Globus pallidus (tissue), 1 donor: ENCODE results near the gene PKN3.

ENCODE experiments used
- DNase-seq: peaks from one replicate; pipeline ENCODE4 v3.0.0-alpha.2; 2015; ENCODE audit warnings: low spot score

The PKN3 gene

DNA sequence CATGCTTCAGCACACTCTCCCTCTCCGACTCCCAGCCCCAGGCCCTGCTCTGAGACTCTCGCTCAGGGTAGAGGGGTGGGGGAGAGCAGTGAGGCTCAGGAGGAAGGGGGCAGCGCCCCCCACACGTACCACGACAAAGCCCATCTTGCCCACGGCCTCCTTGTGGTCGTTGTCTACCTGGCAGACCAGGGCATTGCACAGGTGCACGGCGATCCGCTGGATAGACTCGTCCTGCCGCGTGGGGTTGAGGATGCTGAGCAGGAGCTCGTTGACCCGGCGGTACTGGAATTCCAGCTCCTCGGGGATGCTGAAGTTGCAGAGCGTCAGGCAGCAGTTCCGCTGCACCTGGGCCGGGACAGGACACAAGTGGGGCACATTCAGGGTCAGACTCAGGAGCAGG is 40.1 kb downstream of the PKN3 start:
- no peak for DNase-seq

DNA sequence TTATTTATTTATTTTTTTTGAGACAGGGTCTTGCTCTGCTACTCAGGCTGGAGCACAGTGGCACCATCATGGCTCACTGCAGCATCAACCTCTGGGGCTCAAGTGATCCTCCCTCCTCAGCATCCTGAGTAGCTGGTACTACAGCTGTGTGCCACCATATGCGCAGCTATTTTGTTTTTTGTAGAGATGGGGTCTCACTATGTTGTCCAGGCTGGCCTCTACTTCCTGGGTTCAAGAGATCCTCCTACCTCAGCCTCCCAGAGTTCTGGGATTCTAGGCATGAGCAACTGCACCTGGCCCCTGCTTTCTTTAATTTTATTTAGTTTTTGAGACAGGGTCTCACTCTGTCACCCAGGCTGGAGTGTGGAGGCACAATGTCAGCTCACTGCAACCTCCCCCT is 41.1 kb downstream of the PKN3 start:
- DNase-seq = no peak

DNA sequence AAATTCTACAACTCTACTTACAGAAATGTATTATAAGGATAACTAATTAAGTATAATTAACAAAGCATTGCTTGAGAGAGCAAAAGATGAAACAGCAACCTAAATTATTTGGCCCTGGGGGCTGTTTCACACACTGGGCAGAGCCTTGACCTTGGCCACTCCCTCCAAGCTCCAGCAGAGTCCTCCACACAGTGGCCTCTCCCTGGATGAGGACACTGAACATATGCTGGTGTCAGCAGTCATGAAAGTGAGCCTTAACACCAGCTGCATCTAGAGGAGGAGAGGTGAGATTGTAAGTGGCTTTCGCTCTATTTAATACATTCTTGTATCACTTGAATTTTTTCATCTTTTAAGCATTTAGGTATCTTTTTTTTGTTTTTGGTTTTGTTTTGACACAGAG is 44.9 kb downstream of the PKN3 start:
- DNase-seq = no peak

DNA sequence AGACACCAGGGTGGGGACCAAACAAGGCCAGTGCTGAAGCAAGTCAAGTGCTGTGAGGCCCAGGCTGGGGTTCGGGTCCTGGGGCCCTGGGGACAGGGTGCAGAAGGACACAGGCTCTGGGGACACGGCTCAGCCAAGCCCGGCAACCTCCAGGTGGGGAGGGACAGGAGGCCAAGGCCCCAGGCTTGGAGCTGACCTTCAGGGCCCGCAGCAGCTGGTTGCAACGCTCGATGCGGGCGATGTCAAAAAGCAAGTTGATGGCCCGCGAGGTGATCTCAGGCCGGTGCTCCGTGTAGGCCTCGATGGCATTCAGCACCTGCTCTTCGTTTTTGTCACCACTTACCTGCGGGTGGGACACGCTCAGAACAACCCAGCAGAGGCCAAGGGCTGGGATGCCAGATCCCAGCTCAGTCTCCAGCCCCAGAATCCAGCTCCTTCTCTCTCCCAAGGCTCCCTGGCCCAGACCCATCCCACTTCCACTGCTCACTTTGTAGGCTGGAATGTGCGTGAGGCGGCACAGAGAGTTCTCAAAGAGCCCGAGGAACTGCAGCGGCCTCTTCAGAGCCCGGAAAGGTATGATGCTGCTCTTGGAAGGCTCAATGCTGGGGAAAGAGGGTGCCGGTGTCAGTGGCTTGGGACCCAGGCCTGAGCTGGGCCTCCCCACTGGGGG is 48.8 kb downstream of the PKN3 start:
- no peak for DNase-seq

DNA sequence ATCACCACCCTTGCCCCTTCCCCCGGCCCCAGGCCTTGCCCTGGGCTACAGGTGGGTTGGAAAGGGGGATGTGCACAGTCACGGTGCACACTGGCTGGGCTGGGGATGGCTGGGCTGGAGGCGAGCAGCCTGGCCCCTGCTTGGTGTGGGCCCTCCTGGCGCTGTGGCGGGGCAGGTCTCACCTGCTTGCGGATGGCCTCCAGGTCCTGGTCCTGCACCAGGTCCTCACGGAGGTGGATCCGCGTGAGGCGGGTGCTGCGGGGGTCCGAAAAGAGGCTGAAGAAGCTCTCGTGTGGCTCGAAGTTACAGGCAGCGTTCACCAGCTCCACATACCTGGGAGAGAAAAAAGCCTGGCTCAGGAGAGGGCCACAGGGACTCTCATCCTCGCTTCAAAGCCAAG is 51.3 kb downstream of the PKN3 start:
- no peak for DNase-seq

GRCh38 chr9:128757602-128758001 is 55.3 kb downstream of the PKN3 start:
- DNase-seq = no peak

DNA sequence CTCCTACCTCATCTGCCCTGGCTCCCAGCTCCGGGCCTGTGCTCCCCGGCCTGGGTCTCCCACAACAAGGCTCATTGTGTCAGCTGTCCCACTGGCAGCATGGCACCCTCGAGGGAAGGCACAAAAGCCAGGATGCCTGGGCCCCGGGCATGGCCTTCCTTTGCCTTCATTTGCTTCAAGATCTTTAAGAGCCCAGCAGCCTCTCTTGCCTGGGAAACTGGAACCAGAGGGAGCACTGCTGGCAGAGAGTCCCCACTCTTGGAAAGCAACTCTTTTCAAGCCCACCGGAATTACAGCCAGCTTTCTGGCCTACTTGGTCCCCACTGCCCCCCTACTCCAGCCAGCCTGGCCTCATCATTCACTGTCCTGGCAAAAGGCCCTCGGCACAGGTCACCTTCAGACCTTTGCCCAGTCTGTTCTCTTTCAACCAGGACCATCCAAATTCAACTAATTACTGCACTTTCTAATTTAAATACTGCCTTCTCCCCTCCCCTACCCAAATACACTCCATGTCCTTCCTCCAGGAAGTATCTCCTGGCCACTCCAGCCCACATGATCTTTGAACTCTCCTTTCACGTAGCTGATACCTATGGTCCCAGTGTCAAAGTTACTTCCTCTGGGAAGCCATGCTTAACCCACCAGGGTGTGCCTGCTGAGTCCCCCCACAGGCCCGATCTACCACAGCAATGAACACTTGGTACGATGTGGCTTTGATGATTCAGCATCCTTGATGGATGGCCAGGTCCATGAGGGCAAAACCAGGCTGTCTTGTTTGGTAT is 60.6 kb downstream of the PKN3 start:
- DNase-seq = peak; percentile 15

- DNase-seq = no peak
Observed at GRCh38 chr9:128764361-128764760, 62.1 kb downstream of the PKN3 start.

DNA sequence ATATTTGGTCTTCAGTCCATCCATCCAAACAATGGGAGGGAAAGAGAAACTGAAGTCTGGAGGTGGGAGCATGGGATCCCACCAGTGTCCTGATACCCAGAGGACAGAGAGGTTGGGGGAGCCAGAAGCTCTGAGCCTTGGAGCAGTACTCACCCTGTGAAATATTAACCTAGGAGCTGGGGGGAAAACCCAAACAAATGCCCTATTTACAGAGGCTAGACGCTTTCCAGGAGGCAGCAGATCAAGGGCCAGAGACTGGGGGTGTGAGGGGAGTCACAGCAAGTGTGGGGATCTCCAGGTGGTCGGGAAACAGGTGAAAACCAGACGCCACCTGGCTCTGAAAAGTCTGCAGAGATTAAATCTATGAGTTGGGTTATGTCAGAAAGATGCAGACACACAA is 63.2 kb downstream of the PKN3 start:
- DNase-seq = no peak

DNA sequence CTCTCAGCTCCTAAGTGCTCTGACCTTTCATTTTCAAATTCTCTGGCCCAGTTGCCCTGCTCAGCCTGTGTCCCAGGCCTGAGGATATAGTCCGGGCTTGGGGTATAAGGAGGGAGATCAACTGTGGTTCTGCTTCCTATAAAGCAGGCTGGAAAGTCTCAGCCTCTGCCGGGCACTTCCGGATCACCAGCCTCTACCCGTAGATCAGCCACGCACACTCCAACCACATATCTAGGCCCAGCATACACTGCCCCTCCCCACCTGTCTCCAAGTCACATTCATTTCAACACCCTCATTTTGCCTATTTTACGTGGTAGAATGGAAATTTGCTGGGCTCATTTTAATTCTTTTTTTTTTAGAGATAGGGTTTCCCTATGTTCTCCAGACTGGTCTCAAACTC is 66.3 kb downstream of the PKN3 start:
- DNase-seq = no peak
